ENCODE results near the gene SEPHS1. TPM values are rescaled to one million over a fixed set of nuclear protein-coding genes. Genes with fewer than 3 reads are reported as not detected.

The SEPHS1 gene
- total RNA-seq, 1 donor from 2014 or later, result 57.0 TPM

DNA sequence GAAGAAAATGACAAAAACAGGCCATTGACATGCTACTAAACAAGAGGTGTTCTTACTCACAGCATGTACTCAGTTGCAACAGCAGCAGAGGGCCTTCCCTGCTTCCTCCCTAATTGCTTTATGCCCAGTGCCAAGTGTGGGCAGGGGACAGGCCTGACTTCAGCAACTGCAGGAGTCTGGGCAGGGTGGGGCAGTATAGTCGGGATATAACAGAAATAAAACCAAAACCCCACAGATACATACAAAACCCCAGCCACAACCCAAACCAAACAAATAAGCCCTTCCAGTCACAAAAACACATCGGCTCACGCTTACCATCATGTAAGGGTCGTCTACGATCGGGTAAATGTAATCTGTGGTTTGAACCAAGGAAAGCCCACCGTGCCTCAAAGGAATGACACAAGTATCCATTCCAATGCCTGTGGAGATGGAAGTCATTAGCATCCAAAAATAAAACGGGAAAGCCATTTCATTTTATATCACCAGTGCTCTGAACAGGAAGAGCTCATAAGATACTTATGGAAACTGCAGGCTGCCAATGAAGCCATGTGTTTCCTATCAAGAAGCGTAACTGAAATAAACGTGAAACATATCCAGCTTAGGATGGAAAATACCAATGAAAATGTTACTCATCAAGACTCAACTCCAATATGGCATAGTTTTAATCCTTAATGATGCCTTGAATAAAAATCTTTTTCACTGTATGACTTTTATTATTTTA is 9.5 kb downstream of the SEPHS1 start:
- TF ChIP-seq EZH2 (IDR thresholded peaks at IDR 0.05; ENCODE audit: insufficient read depth, low read length), result no peak
- TF ChIP-seq, protein P1, sequence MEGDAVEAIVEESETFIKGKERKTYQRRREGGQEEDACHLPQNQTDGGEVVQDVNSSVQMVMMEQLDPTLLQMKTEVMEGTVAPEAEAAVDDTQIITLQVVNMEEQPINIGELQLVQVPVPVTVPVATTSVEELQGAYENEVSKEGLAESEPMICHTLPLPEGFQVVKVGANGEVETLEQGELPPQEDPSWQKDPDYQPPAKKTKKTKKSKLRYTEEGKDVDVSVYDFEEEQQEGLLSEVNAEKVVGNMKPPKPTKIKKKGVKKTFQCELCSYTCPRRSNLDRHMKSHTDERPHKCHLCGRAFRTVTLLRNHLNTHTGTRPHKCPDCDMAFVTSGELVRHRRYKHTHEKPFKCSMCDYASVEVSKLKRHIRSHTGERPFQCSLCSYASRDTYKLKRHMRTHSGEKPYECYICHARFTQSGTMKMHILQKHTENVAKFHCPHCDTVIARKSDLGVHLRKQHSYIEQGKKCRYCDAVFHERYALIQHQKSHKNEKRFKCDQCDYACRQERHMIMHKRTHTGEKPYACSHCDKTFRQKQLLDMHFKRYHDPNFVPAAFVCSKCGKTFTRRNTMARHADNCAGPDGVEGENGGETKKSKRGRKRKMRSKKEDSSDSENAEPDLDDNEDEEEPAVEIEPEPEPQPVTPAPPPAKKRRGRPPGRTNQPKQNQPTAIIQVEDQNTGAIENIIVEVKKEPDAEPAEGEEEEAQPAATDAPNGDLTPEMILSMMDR (IDR thresholded peaks at IDR 0.05; ENCODE audit: insufficient read depth, low read depth, low read length), result no peak
- Mint-ChIP-seq H3K36me3 (ENCODE audit: low read depth, unreplicated experiment) (peaks cover 2% of the 10 kb centered on the region), H3K27ac (ENCODE audit: unreplicated experiment) (no peak overlapping the region), H3K4me3 (ENCODE audit: unreplicated experiment) (no peak overlapping the region), H3K9me3 (ENCODE audit: unreplicated experiment) (no peaks in the 10 kb centered on the region), H3K27me3 (ENCODE audit: low read depth, unreplicated experiment) (no peaks in the 10 kb centered on the region), H3K4me1 (ENCODE audit: low read depth, unreplicated experiment) (no peaks in the 10 kb centered on the region)
- H3K27ac ChIP-seq (ENCODE audit: low read depth, low read length), result no peak overlapping the region
- DNase-seq (ENCODE audit: low read depth) (peak; percentile 14), FAIRE-seq (no peak)
- H3K4me2 ChIP-seq (ENCODE audit: low read length), result no peak overlapping the region
- no peaks in the 10 kb centered on the region for H3K27me3 ChIP-seq (ENCODE audit: insufficient read depth, low read length)
- peaks cover 58% of the 10 kb centered on the region for H3K79me2 ChIP-seq (ENCODE audit: insufficient read depth, low read length)
- H3K4me3 ChIP-seq (ENCODE audit: insufficient read depth, low read depth, low read length), result no peak overlapping the region
- no peaks in the 10 kb centered on the region for H3K9me3 ChIP-seq (ENCODE audit: insufficient read depth, low read depth, low read length)
- H4K20me1 ChIP-seq (ENCODE audit: insufficient read depth, low read length), result peaks cover 23% of the 10 kb centered on the region
- no peak overlapping the region for H2AFZ ChIP-seq (ENCODE audit: low read depth, low read length)
- peaks cover 8% of the 10 kb centered on the region for H3K36me3 ChIP-seq (ENCODE audit: insufficient read depth, low read length)
- H3K9ac ChIP-seq (ENCODE audit: low read length), result no peak overlapping the region
- no peaks in the 10 kb centered on the region for H3K4me1 ChIP-seq (ENCODE audit: insufficient read depth, low read length)

DNA sequence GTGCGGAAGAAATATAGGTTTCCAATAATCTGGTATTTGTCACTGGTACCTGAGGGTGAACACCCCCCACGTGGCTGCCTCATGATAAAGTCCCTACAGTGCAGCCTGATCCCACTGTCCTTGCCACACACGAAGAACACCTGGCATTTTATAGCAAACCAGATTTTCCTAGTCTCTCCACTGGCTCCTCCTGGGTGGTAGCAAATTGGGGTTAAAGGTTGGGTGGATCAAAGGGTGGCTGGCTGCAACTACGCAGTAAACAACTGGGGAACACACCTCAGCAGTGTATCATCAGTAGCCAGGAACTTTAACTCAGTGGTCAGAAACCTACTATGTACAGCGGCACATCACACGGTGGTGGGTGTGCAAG is 10.3 kb downstream of the SEPHS1 start:
- Histone ChIP-seq H3K27me3 (ENCODE audit: insufficient read depth, low read length) (no peaks in the 10 kb centered on the region), H3K4me1 (ENCODE audit: insufficient read depth, low read length) (no peaks in the 10 kb centered on the region), H3K4me3 (ENCODE audit: insufficient read depth, low read depth, low read length) (no peak overlapping the region), H4K20me1 (ENCODE audit: insufficient read depth, low read length) (peaks cover 23% of the 10 kb centered on the region), H3K27ac (ENCODE audit: low read depth, low read length) (no peak overlapping the region), H3K79me2 (ENCODE audit: insufficient read depth, low read length) (peaks cover 53% of the 10 kb centered on the region), H3K9me3 (ENCODE audit: insufficient read depth, low read depth, low read length) (no peaks in the 10 kb centered on the region), H3K4me2 (ENCODE audit: low read length) (no peak overlapping the region), H3K9ac (ENCODE audit: low read length) (no peak overlapping the region), H2AFZ (ENCODE audit: low read depth, low read length) (no peak overlapping the region), H3K36me3 (ENCODE audit: insufficient read depth, low read length) (peaks cover 8% of the 10 kb centered on the region)
- Mint-ChIP-seq H3K36me3 (ENCODE audit: low read depth, unreplicated experiment) (peaks cover 1% of the 10 kb centered on the region), H3K27me3 (ENCODE audit: low read depth, unreplicated experiment) (no peaks in the 10 kb centered on the region), H3K27ac (ENCODE audit: unreplicated experiment) (no peak overlapping the region), H3K9me3 (ENCODE audit: unreplicated experiment) (no peaks in the 10 kb centered on the region), H3K4me3 (ENCODE audit: unreplicated experiment) (no peak overlapping the region), H3K4me1 (ENCODE audit: low read depth, unreplicated experiment) (no peaks in the 10 kb centered on the region)
- FAIRE-seq (no peak), DNase-seq (ENCODE audit: low read depth) (no peak)
- no peak for TF ChIP-seq EZH2 (IDR thresholded peaks at IDR 0.05; ENCODE audit: insufficient read depth, low read length)
- TF ChIP-seq, protein P1 (IDR thresholded peaks at IDR 0.05; ENCODE audit: insufficient read depth, low read depth, low read length), result no peak

DNA sequence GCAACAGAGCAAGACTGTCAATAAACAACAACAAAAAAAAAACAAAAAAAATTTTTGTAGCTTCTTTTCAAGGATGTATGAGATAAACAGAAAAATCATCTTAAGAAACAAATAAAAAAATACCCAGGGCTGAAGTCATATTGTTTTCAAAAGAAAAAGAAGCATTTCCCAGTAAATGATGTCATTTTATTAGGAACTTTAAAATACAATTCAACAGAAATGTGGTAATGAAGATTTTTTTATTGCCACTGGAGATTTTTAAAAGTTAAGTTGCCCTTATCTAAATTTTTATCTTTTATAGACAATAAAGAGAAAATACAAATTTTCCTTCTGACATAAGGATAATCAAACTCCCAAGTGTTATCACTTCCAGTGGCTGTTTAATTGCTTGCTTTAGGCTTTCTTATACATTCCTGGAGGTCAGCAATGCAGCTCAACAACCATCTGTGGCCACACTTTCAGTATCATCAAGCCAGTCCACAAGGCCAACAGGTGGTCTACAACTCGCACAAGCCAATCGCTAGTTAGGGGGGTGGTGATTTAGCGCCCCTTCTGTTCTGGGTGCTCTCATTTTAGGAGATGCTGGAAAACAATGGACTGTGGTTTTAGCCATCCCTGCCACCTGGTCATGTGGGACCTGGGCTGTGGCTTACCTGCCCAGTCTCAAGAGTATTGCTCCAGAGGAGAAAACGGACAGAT is 10.8 kb downstream of the SEPHS1 start:
- Mint-ChIP-seq H3K36me3 (ENCODE audit: low read depth, unreplicated experiment) (peaks cover 1% of the 10 kb centered on the region), H3K4me1 (ENCODE audit: low read depth, unreplicated experiment) (no peaks in the 10 kb centered on the region), H3K4me3 (ENCODE audit: unreplicated experiment) (no peak overlapping the region), H3K27ac (ENCODE audit: unreplicated experiment) (no peak overlapping the region), H3K9me3 (ENCODE audit: unreplicated experiment) (no peaks in the 10 kb centered on the region), H3K27me3 (ENCODE audit: low read depth, unreplicated experiment) (no peaks in the 10 kb centered on the region)
- FAIRE-seq (no peak), DNase-seq (ENCODE audit: low read depth) (no peak)
- Histone ChIP-seq H3K4me2 (ENCODE audit: low read length) (no peak overlapping the region), H3K4me1 (ENCODE audit: insufficient read depth, low read length) (no peaks in the 10 kb centered on the region), H3K36me3 (ENCODE audit: insufficient read depth, low read length) (peaks cover 9% of the 10 kb centered on the region), H3K4me3 (ENCODE audit: insufficient read depth, low read depth, low read length) (no peak overlapping the region), H3K9me3 (ENCODE audit: insufficient read depth, low read depth, low read length) (no peaks in the 10 kb centered on the region), H3K79me2 (ENCODE audit: insufficient read depth, low read length) (peaks cover 47% of the 10 kb centered on the region), H2AFZ (ENCODE audit: low read depth, low read length) (no peak overlapping the region), H3K9ac (ENCODE audit: low read length) (no peak overlapping the region), H4K20me1 (ENCODE audit: insufficient read depth, low read length) (peaks cover 23% of the 10 kb centered on the region), H3K27ac (ENCODE audit: low read depth, low read length) (no peak overlapping the region), H3K27me3 (ENCODE audit: insufficient read depth, low read length) (no peaks in the 10 kb centered on the region)
- TF ChIP-seq, protein P1 (IDR thresholded peaks at IDR 0.05; ENCODE audit: insufficient read depth, low read depth, low read length), result no peak
- TF ChIP-seq EZH2 (IDR thresholded peaks at IDR 0.05; ENCODE audit: insufficient read depth, low read length), result no peak

Measured in astrocyte (in vitro differentiated cells and primary cell).